ENCODE results near the gene ZFAND4. TPM values are rescaled to one million over a fixed set of nuclear protein-coding genes. Genes with fewer than 3 reads are reported as not detected.

ZFAND4 gene
- polyA plus RNA-seq, 1 donor (not counting 4 experiments of a cell fraction or from before 2014, with no cell fraction given), result 2.9 TPM

DNA sequence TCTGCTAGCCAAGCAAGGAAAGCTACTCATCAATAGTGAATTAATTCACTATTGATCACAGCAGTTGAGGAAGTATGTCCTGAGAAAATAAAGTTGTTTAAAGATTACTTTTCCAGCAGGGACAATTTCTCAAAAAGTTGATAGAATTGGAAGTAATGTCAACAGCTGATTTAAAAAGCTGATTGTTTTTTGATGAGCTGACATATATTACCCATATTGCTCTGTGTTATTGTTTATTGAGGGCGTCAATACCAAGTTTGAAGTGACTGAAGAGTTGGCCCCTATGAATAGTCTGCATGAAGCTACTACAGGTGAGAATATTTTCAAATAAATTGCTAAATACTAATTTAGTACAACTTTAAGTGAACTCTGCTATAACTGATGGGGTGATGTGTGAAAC, 28.0 kb downstream of the ZFAND4 start:
- dilution Hi-C loops (cut with MboI; ENCODE audit: extremely low pct_ligation_motif_present, low sequenced_read_pairs), result no loop called here
- TF ChIP-seq, protein P1, sequence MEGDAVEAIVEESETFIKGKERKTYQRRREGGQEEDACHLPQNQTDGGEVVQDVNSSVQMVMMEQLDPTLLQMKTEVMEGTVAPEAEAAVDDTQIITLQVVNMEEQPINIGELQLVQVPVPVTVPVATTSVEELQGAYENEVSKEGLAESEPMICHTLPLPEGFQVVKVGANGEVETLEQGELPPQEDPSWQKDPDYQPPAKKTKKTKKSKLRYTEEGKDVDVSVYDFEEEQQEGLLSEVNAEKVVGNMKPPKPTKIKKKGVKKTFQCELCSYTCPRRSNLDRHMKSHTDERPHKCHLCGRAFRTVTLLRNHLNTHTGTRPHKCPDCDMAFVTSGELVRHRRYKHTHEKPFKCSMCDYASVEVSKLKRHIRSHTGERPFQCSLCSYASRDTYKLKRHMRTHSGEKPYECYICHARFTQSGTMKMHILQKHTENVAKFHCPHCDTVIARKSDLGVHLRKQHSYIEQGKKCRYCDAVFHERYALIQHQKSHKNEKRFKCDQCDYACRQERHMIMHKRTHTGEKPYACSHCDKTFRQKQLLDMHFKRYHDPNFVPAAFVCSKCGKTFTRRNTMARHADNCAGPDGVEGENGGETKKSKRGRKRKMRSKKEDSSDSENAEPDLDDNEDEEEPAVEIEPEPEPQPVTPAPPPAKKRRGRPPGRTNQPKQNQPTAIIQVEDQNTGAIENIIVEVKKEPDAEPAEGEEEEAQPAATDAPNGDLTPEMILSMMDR (optimal IDR thresholded peaks at IDR 0.05 in 1 of 3, IDR thresholded peaks at IDR 0.05 in 1 of 3, conservative IDR thresholded peaks at IDR 0.05 in 1 of 3; ENCODE audit: extremely low read depth in 1 of 3, insufficient read depth in 2 of 3, low read length in 3 of 3), result no peak
- no peak for TF ChIP-seq EZH2 (IDR thresholded peaks at IDR 0.05; ENCODE audit: low read length)
- peak; percentile 9 for FAIRE-seq

GRCh38 chr10:45640941-45641340, 31.6 kb downstream of the ZFAND4 start:
- no peaks in the 10 kb centered on the region for H3K9me3 ChIP-seq (ENCODE audit: control insufficient read depth, low read depth, low read length)
- H3K4me2 ChIP-seq (ENCODE audit: control insufficient read depth, extremely low read depth, insufficient read depth, low read depth, low read length), result no peak overlapping the region
- FAIRE-seq (no peak), DNase-seq (ENCODE audit: low read depth, low spot score) (no peak)
- no peaks in the 10 kb centered on the region for H3K27me3 ChIP-seq (ENCODE audit: control insufficient read depth, extremely low read depth, insufficient read depth, low read length)
- H3K36me3 ChIP-seq (ENCODE audit: control insufficient read depth in 2 of 2, extremely low read depth in 1 of 2, insufficient read depth in 2 of 2, low read length in 2 of 2), result no peaks in the 10 kb centered on the region
- no peak overlapping the region for H3K9ac ChIP-seq (ENCODE audit: control insufficient read depth, extremely low read depth, insufficient read depth, low read length)
- H3K9me1 ChIP-seq (ENCODE audit: control insufficient read depth, extremely low read depth, insufficient read depth, low read length), result no peaks in the 10 kb centered on the region
- dilution Hi-C loops (cut with MboI; ENCODE audit: extremely low pct_ligation_motif_present, low sequenced_read_pairs), result no loop called here
- H2AFZ ChIP-seq (ENCODE audit: control insufficient read depth, low read length), result no peak overlapping the region
- no peaks in the 10 kb centered on the region for H4K20me1 ChIP-seq (ENCODE audit: control insufficient read depth, extremely low read depth, insufficient read depth, low read length)
- no peak overlapping the region for H3K27ac ChIP-seq (ENCODE audit: control insufficient read depth, insufficient read depth, low read length)
- TF ChIP-seq, protein P1 (optimal IDR thresholded peaks at IDR 0.05 in 1 of 3, IDR thresholded peaks at IDR 0.05 in 1 of 3, conservative IDR thresholded peaks at IDR 0.05 in 1 of 3; ENCODE audit: extremely low read depth in 1 of 3, insufficient read depth in 2 of 3, low read length in 3 of 3), result no peak
- TF ChIP-seq EZH2 (IDR thresholded peaks at IDR 0.05; ENCODE audit: low read length), result no peak
- H3K79me2 ChIP-seq (ENCODE audit: control insufficient read depth, insufficient read depth, low read length), result no peaks in the 10 kb centered on the region
- H3K4me1 ChIP-seq (ENCODE audit: control insufficient read depth, extremely low read depth, insufficient read depth, low read length), result no peaks in the 10 kb centered on the region
- no peak overlapping the region for H3K4me3 ChIP-seq (ENCODE audit: control insufficient read depth in 2 of 3, extremely low read depth in 1 of 3, insufficient read depth in 2 of 3, low read depth in 1 of 3, low read length in 3 of 3)

More for the DNA sequence above, 28.0 kb downstream of the ZFAND4 start:
- Histone ChIP-seq H3K4me2 (ENCODE audit: control insufficient read depth, extremely low read depth, insufficient read depth, low read depth, low read length) (no peak overlapping the region), H3K36me3 (ENCODE audit: control insufficient read depth in 2 of 2, extremely low read depth in 1 of 2, insufficient read depth in 2 of 2, low read length in 2 of 2) (no peaks in the 10 kb centered on the region), H3K4me3 (ENCODE audit: control insufficient read depth in 2 of 3, extremely low read depth in 1 of 3, insufficient read depth in 2 of 3, low read depth in 1 of 3, low read length in 3 of 3) (no peak overlapping the region), H3K27ac (ENCODE audit: control insufficient read depth, insufficient read depth, low read length) (no peak overlapping the region), H3K9ac (ENCODE audit: control insufficient read depth, extremely low read depth, insufficient read depth, low read length) (no peak overlapping the region), H3K27me3 (ENCODE audit: control insufficient read depth, extremely low read depth, insufficient read depth, low read length) (no peaks in the 10 kb centered on the region), H3K9me3 (ENCODE audit: control insufficient read depth, low read depth, low read length) (no peaks in the 10 kb centered on the region), H3K4me1 (ENCODE audit: control insufficient read depth, extremely low read depth, insufficient read depth, low read length) (no peaks in the 10 kb centered on the region), H4K20me1 (ENCODE audit: control insufficient read depth, extremely low read depth, insufficient read depth, low read length) (no peaks in the 10 kb centered on the region), H3K9me1 (ENCODE audit: control insufficient read depth, extremely low read depth, insufficient read depth, low read length) (no peaks in the 10 kb centered on the region), H3K79me2 (ENCODE audit: control insufficient read depth, insufficient read depth, low read length) (no peaks in the 10 kb centered on the region), H2AFZ (ENCODE audit: control insufficient read depth, low read length) (no peak overlapping the region)
- no peak for DNase-seq (ENCODE audit: low read depth, low spot score)
